ENCODE measurements around the gene INIP. TPM values are rescaled to one million over a fixed set of nuclear protein-coding genes. Genes with fewer than 3 reads are reported as not detected.

Gene INIP
- total and polyA plus RNA-seq, 8 donors, result 5.2 to 13.2 (median 7.7) TPM

DNA sequence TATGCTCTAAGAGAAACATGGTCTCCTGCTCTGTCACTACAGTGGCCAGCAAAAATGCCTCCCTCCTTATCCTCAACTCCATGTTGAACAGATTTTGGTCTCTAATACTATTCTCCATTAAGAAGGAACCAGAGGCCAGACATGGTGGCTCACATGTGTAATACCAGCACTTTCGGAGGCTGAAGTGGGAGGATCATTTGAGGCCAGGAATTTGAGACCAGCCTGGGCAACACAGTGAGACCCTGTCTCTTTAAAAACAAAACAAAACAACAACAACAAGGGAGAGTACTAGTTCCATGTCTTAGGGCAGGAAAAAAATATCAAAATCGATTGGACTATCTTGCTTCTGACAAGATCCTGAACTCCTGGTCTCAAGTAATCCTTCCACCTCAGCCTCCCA is 14.6 kb downstream of the INIP start:
- 72 to 88% methylated on average over 2 of the region's 2 CpGs for WGBS, 2 donors
- TF ChIP-seq CTCF (IDR thresholded peaks at IDR 0.05), result no peak

DNA sequence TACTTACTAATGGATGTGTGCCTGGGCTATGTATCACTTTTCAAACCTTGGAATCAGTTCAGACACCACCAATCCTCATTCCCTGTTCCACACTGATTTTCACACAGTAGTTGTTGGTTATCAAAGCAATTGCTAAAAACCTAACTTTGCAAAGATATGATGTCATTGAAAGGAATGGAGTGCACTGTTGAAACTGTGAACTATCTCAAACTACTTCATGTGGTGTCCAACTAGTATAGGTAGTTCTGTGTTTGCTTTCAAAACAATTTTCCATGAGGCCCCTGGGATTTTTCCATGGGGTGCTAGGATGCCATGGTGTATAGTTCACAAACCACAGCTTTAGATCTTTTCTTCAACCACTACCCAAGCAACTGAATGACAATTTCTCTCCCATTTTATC is 17.8 kb downstream of the INIP start:
- FAIRE-seq, result no peak

More for the DNA sequence above, 14.6 kb downstream of the INIP start:
- intact Hi-C loops (cut with DNase I), result no loop called here
- Histone ChIP-seq H3K27ac (no peak overlapping the region), H3K4me3 (no peak overlapping the region), H3K4me1 (no peaks in the 10 kb centered on the region), H3K36me3 (no peaks in the 10 kb centered on the region), H3K27me3 (no peaks in the 10 kb centered on the region), H3K9me3 (no peaks in the 10 kb centered on the region)
- no peak for FAIRE-seq
- no peak for DNase-seq
- ATAC-seq, result no peak

DNA sequence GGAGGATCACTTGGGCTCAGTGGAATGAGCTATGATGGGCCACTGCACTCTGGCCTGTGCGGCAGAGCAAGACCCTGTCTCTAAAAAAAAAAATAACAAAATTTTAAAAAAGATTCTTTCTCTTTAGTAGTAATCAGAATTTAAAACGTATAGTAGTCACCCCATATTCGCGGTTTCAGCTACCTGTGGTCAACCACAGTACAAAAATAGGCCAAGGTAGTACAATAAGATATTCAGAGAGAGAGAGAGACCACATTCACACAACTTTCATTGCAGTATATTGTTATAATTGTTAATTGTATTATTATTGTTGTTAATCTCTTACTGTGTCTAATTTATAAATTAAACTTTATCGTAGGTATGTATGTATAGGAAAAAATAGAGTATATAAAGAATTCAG is 18.7 kb downstream of the INIP start:
- ATAC-seq (no peak), DNase-seq (no peak), FAIRE-seq (no peak)
- Histone ChIP-seq H3K9me3 (no peaks in the 10 kb centered on the region), H3K4me3 (no peak overlapping the region), H3K27ac (no peak overlapping the region), H3K36me3 (no peaks in the 10 kb centered on the region), H3K27me3 (no peaks in the 10 kb centered on the region), H3K4me1 (no peaks in the 10 kb centered on the region)
- no peak for TF ChIP-seq CTCF (IDR thresholded peaks at IDR 0.05)
- WGBS, 2 donors, result 92 to 96% methylated on average over 5 of the region's 5 CpGs
- intact Hi-C loops (cut with DNase I), result no loop called here

More for the DNA sequence above, 17.8 kb downstream of the INIP start:
- intact Hi-C loops (cut with DNase I), result no loop called here
- TF ChIP-seq CTCF (IDR thresholded peaks at IDR 0.05), result no peak
- ATAC-seq (no peak), DNase-seq (no peak)
- Histone ChIP-seq H3K27ac (no peak overlapping the region), H3K4me1 (no peaks in the 10 kb centered on the region), H3K27me3 (no peaks in the 10 kb centered on the region), H3K9me3 (no peaks in the 10 kb centered on the region), H3K4me3 (no peak overlapping the region), H3K36me3 (no peaks in the 10 kb centered on the region)

DNA sequence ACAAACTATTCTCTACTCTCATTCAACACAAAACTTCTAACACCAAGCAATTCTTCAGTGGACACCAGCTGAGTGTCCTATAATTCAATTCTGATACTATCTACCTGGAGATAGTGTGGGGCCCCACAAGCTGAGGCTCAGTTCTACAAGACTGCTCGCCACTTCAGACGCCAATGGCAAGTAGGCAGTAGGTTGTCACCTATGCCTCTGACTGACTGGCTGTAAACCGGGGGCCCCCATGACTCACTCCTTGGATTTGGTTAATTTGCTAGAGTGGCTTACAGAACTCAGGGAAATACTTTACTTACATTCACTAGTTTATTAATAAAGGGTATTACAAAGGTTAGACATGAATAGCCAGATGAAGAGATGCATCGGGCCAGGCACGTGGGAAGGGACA is 21.5 kb downstream of the INIP start:
- Histone ChIP-seq H3K4me1 (no peaks in the 10 kb centered on the region), H3K4me3 (no peak overlapping the region), H3K27ac (no peak overlapping the region), H3K36me3 (no peaks in the 10 kb centered on the region), H3K27me3 (no peaks in the 10 kb centered on the region), H3K9me3 (no peaks in the 10 kb centered on the region)
- intact Hi-C loops (cut with DNase I), result no loop called here
- WGBS, 2 donors, result 96 to 98% methylated on average over 5 of the region's 5 CpGs
- no peak for FAIRE-seq
- no peak for DNase-seq
- ATAC-seq, result no peak
- no peak for TF ChIP-seq CTCF (IDR thresholded peaks at IDR 0.05)

GRCh38 chr9:112694706-112695555 is 23.0 kb downstream of the INIP start:
- DNase-seq, result no peak
- no peak for ATAC-seq
- no peak for TF ChIP-seq CTCF (IDR thresholded peaks at IDR 0.05)
- intact Hi-C loops (cut with DNase I), result no loop called here
- no peak overlapping the region for H3K27ac ChIP-seq
- no peaks in the 10 kb centered on the region for H3K27me3 ChIP-seq
- no peaks in the 10 kb centered on the region for H3K36me3 ChIP-seq
- no peaks in the 10 kb centered on the region for H3K4me1 ChIP-seq
- no peak overlapping the region for H3K4me3 ChIP-seq
- no peaks in the 10 kb centered on the region for H3K9me3 ChIP-seq
- no peak for FAIRE-seq
- WGBS, 2 donors, result 81 to 88% methylated on average over 4 of the region's 4 CpGs
